ENCODE measurements around the gene NUDT5. TPM values are rescaled to one million over a fixed set of nuclear protein-coding genes. Genes with fewer than 3 reads are reported as not detected.

The NUDT5 gene
- total and polyA plus RNA-seq, 2 donors (not counting 1 experiment from before 2014, with no cell fraction given), result 25.9 to 39.9 TPM

DNA sequence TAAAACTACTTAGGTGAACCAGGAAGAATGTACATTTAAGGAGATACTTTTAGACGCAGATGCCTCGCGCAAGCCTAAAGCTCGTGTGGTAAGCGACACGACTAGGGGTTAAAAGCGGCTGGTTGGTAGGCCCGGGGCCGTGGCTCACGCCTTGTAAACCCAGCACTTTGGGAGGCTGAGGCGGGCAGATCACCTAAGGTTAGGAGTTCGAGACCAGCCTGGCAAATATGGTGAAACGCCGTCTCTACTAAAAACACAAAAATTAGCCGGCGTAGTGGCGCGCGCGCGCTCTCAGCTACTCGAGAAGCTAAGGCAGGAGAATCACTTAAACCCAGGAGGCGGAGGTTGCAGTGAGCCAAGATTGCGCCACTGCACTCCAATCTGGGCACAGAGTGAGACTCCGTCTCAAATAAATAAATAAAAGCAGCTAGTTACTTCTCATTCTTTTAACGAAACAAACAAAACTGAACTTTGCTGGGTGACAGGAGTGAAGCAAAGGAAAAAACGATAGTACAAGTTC is 879 bp downstream of the NUDT5 start:
- Histone ChIP-seq H3K27me3 (replicated peaks in 1 of 4; ENCODE audit: control extremely low read depth in 1 of 4, control insufficient read depth in 3 of 4, insufficient read depth in 4 of 4, low read length in 3 of 4) (no peaks in the 10 kb centered on the region), H3K36me3 (replicated peaks in 1 of 2; ENCODE audit: control extremely low read depth in 1 of 2, control insufficient read depth in 1 of 2, extremely low read depth in 1 of 2, insufficient read depth in 2 of 2, low read length in 1 of 2) (peaks cover 0 to 14% of the 10 kb centered on the region in 2 experiments), H3K9me3 (ENCODE audit: control extremely low read depth in 1 of 3, control insufficient read depth in 2 of 3, insufficient read depth in 1 of 3, low read length in 2 of 3) (no peaks in the 10 kb centered on the region), H3K4me2 (replicated peaks; ENCODE audit: low read depth, low read length, poor library complexity, severe bottlenecking) (peak overlapping the region; percentile 85), H4K20me1 (ENCODE audit: control insufficient read depth, insufficient read depth, low read length, poor library complexity, severe bottlenecking) (peaks cover 19% of the 10 kb centered on the region), H3K9ac (ENCODE audit: low read length) (peak overlapping the region; percentile 90), H3K27ac (ENCODE audit: low read length in 2 of 2) (peak overlapping the region; percentile 91 to 94), H3K4me3 (ENCODE audit: control extremely low read depth in 1 of 5, extremely low read depth in 1 of 5, insufficient read depth in 1 of 5, low read depth in 2 of 5, low read length in 4 of 5) (peak overlapping the region; percentile 87 to 97 (median 95)), H3K4me1 (ENCODE audit: control insufficient read depth in 2 of 2, insufficient read depth in 2 of 2, low read length in 2 of 2) (peaks cover 18 to 24% of the 10 kb centered on the region in 2 donors), H2AFZ (ENCODE audit: insufficient read depth, low read depth, low read length, poor library complexity, severe bottlenecking) (peak overlapping the region; percentile 98), H3K79me2 (ENCODE audit: control insufficient read depth, insufficient read depth, low read length) (peaks cover 92% of the 10 kb centered on the region)
- peak; percentile 38 for DNase-seq
- peak overlapping the region; percentile 99 for H3K27ac Mint-ChIP-seq
- no peaks in the 10 kb centered on the region for H3K27me3 Mint-ChIP-seq
- TF ChIP-seq, protein P1, sequence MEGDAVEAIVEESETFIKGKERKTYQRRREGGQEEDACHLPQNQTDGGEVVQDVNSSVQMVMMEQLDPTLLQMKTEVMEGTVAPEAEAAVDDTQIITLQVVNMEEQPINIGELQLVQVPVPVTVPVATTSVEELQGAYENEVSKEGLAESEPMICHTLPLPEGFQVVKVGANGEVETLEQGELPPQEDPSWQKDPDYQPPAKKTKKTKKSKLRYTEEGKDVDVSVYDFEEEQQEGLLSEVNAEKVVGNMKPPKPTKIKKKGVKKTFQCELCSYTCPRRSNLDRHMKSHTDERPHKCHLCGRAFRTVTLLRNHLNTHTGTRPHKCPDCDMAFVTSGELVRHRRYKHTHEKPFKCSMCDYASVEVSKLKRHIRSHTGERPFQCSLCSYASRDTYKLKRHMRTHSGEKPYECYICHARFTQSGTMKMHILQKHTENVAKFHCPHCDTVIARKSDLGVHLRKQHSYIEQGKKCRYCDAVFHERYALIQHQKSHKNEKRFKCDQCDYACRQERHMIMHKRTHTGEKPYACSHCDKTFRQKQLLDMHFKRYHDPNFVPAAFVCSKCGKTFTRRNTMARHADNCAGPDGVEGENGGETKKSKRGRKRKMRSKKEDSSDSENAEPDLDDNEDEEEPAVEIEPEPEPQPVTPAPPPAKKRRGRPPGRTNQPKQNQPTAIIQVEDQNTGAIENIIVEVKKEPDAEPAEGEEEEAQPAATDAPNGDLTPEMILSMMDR (IDR thresholded peaks at IDR 0.05), result no peak
- no peaks in the 10 kb centered on the region for H3K9me3 Mint-ChIP-seq (ENCODE audit: insufficient read depth)
- ChIA-PET POLR2A (interaction anchor here (1.3 kb wide), 1 partner anchor 72 kb away, joined by 3 read pairs; no protein-coding TSS in a partner anchor), CTCF (interaction anchor here (1.4 to 2.4 kb wide), 5 partner anchors 21 to 462 kb away, joined by 3 to 24 read pairs (median 6); partner anchors contain the start of gene UPF2)
- intact Hi-C loops (cut with micrococcal nuclease), result loop anchor here (1.0 to 2.0 kb wide), 5 partner anchors 19 to 516 kb away; no protein-coding TSS in a partner anchor
- peak overlapping the region; percentile 93 for H3K4me3 Mint-ChIP-seq
- WGBS (ENCODE audit: insufficient coverage), result 20% methylated on average over 25 of the region's 27 CpGs
- no peak for ATAC-seq (ENCODE audit: low read depth)
- H3K4me1 Mint-ChIP-seq, result peaks cover 42% of the 10 kb centered on the region

DNA sequence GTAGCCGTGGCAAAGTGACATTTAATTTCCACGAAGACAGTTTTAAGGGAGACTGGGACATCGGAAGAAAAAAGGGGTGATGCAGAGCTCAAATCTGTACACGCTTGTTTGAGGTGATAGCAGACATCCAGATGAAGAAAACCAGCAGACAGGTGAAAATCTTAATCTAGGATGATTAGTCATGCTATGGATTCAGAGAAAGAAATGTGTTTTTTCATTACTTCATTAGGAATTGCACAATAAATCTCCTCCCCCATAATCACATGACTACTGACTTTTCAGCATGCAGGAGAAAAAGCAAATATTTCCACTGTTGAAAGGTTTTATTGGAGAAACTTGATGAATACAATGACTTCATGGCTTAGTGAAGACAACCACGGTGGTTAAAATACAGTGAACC is 2.5 kb downstream of the NUDT5 start:
- peaks cover 0 to 2% of the 10 kb centered on the region in 2 experiments for H3K36me3 ChIP-seq (replicated peaks in 1 of 2; ENCODE audit: control extremely low read depth in 1 of 2, control insufficient read depth in 1 of 2, extremely low read depth in 1 of 2, insufficient read depth in 2 of 2, low read length in 1 of 2)
- TF ChIP-seq EZH2 (IDR thresholded peaks at IDR 0.05; ENCODE audit: borderline replicate concordance, insufficient read depth, low read depth, low read length, poor library complexity, severe bottlenecking), result no peak
- TF ChIP-seq, protein P1 (IDR thresholded peaks at IDR 0.05), result no peak
- 97% methylated on average over 4 of the region's 5 CpGs for WGBS (ENCODE audit: insufficient coverage)
- no peak overlapping the region for H3K4me2 ChIP-seq (replicated peaks; ENCODE audit: low read depth, low read length, poor library complexity, severe bottlenecking)
- H2AFZ ChIP-seq (ENCODE audit: insufficient read depth, low read depth, low read length, poor library complexity, severe bottlenecking), result no peak overlapping the region
- peaks cover 16% of the 10 kb centered on the region for H4K20me1 ChIP-seq (ENCODE audit: control insufficient read depth, insufficient read depth, low read length, poor library complexity, severe bottlenecking)
- H3K4me3 ChIP-seq (ENCODE audit: control extremely low read depth in 1 of 5, extremely low read depth in 1 of 5, insufficient read depth in 1 of 5, low read depth in 2 of 5, low read length in 4 of 5), result no peak overlapping the region
- intact Hi-C loops (cut with micrococcal nuclease), result no loop called here
- DNase-seq (no peak), ATAC-seq (ENCODE audit: low read depth) (no peak)
- H3K9ac ChIP-seq (ENCODE audit: low read length), result no peak overlapping the region
- H3K27ac Mint-ChIP-seq, result no peak overlapping the region
- no peaks in the 10 kb centered on the region for H3K9me3 Mint-ChIP-seq (ENCODE audit: insufficient read depth)
- peaks cover 17 to 22% of the 10 kb centered on the region in 2 donors for H3K4me1 ChIP-seq (ENCODE audit: control insufficient read depth in 2 of 2, insufficient read depth in 2 of 2, low read length in 2 of 2)
- no peaks in the 10 kb centered on the region for H3K27me3 Mint-ChIP-seq
- peak overlapping the region; percentile 5 for H3K4me3 Mint-ChIP-seq
- CTCF ChIA-PET, result interaction anchor here (1.7 kb wide), 1 partner anchor 21 kb away, joined by 5 read pairs; no protein-coding TSS in a partner anchor
- peaks cover 91% of the 10 kb centered on the region for H3K79me2 ChIP-seq (ENCODE audit: control insufficient read depth, insufficient read depth, low read length)
- peaks cover 39% of the 10 kb centered on the region for H3K4me1 Mint-ChIP-seq
- no peaks in the 10 kb centered on the region for H3K9me3 ChIP-seq (ENCODE audit: control extremely low read depth in 1 of 3, control insufficient read depth in 2 of 3, insufficient read depth in 1 of 3, low read length in 2 of 3)
- no peak overlapping the region for H3K27ac ChIP-seq (ENCODE audit: low read length in 2 of 2)
- POLR2A ChIA-PET, result no interaction called here
- no peaks in the 10 kb centered on the region for H3K27me3 ChIP-seq (replicated peaks in 1 of 4; ENCODE audit: control extremely low read depth in 1 of 4, control insufficient read depth in 3 of 4, insufficient read depth in 4 of 4, low read length in 3 of 4)
